GM23338 (cell line): ENCODE measurements around the gene FATE1. TPM values are rescaled to one million over a fixed set of nuclear protein-coding genes. Genes with fewer than 3 reads are reported as not detected.

ENCODE experiments used
- ATAC-seq: fragments of 200-7000 bp; cut with Tn5 transposase; 3 replicates; pipeline ENCODE4 v1.9.1; 2020
- DNase-seq: peaks from one replicate; pipeline ENCODE4 v3.0.0-alpha.2; 2015; ENCODE audit warnings: low spot score
- H2AFZ ChIP-seq: fragments of 200-600 bp; sonication (generic); 2 replicates; pipeline ENCODE4 v1.8.0; 2016; ENCODE audit warnings: antibody characterized with exemption, mild to moderate bottlenecking, moderate library complexity
- H3F3A ChIP-seq: fragments of 200-600 bp; sonication (generic); replicated peaks from 2 replicates; pipeline ENCODE4 v1.8.0; 2017; ENCODE audit warnings: antibody characterized with exemption, mixed run types, low read depth
- H3K27ac ChIP-seq: fragments of 200-600 bp; sonication (generic); 2 replicates; pipeline ENCODE4 v1.6.1; 2016; ENCODE audit warnings: low read depth
- H3K27me3 ChIP-seq: fragments of 200-600 bp; sonication (generic); 2 replicates; pipeline ENCODE4 v1.8.0; 2016; ENCODE audit warnings: mild to moderate bottlenecking, mixed run types, moderate library complexity; ENCODE audit not compliant: insufficient read depth
- H3K36me3 ChIP-seq: fragments of 200-600 bp; sonication (generic); 2 replicates; pipeline ENCODE4 v1.8.0; 2016; ENCODE audit warnings: mild to moderate bottlenecking; ENCODE audit not compliant: insufficient read depth
- H3K4me1 ChIP-seq: fragments of 200-600 bp; sonication (generic); 2 replicates; pipeline ENCODE4 v1.8.0; 2016; ENCODE audit warnings: mild to moderate bottlenecking, moderate library complexity; ENCODE audit not compliant: insufficient read depth
- H3K4me2 ChIP-seq: fragments of 200-600 bp; sonication (generic); 2 replicates; pipeline ENCODE4 v1.7.1; 2017; ENCODE audit warnings: mixed run types
- H3K4me3 ChIP-seq: fragments of 200-600 bp; sonication (generic); 2 replicates; pipeline ENCODE4 v1.6.1; 2016; ENCODE audit warnings: mixed run types
- H3K79me2 ChIP-seq: fragments of 200-600 bp; sonication (generic); replicated peaks from 2 replicates; pipeline ENCODE4 v1.8.0; 2017; ENCODE audit warnings: mild to moderate bottlenecking; ENCODE audit not compliant: insufficient read depth
- H3K9me2 ChIP-seq: fragments of 200-600 bp; sonication (generic); 2 replicates; pipeline ENCODE4 v1.8.0; 2017; ENCODE audit not compliant: insufficient read depth
- H4K20me1 ChIP-seq: fragments of 200-600 bp; sonication (generic); replicated peaks from 2 replicates; pipeline ENCODE4 v1.8.0; 2017; ENCODE audit warnings: mild to moderate bottlenecking; ENCODE audit not compliant: insufficient read depth
- H3K27ac Mint-ChIP-seq: 2 replicates; pipeline ENCODE4 v1.8.0; 2020; ENCODE audit warnings: inconsistent platforms, mild to moderate bottlenecking, moderate library complexity, mixed read lengths
- H3K27me3 Mint-ChIP-seq: 3 replicates; pipeline ENCODE4 v1.8.0; 2022; ENCODE audit warnings: low read depth, mild to moderate bottlenecking, moderate library complexity, mixed read lengths, inconsistent platforms; ENCODE audit not compliant: insufficient read depth, poor library complexity
- H3K36me3 Mint-ChIP-seq: 3 replicates; pipeline ENCODE4 v1.8.0; 2021; ENCODE audit warnings: low read depth, mild to moderate bottlenecking, inconsistent platforms, moderate library complexity, mixed read lengths
- H3K4me1 Mint-ChIP-seq: 3 replicates; pipeline ENCODE4 v1.8.0; 2020; ENCODE audit warnings: mild to moderate bottlenecking, inconsistent platforms, mixed read lengths
- H3K4me3 Mint-ChIP-seq: 3 replicates; pipeline ENCODE4 v1.8.0; 2021; ENCODE audit warnings: moderate library complexity, mild to moderate bottlenecking, inconsistent platforms, mixed read lengths
- H3K9me3 Mint-ChIP-seq: 3 replicates; pipeline ENCODE4 v1.8.0; 2020; ENCODE audit warnings: moderate library complexity, mild to moderate bottlenecking, inconsistent platforms, mixed read lengths
- CREB1 ChIP-seq: fragments of 250-450 bp; sonication (Bioruptor Pico); IDR thresholded peaks from 2 replicates; pipeline ENCODE4 v1.5.0; 2020; ENCODE audit warnings: low read depth, mild to moderate bottlenecking, moderate library complexity
- JUNB ChIP-seq: IDR thresholded peaks from one replicate; pipeline ENCODE4 v1.6.1; 2016; ENCODE audit warnings: antibody characterized with exemption; ENCODE audit not compliant: unreplicated experiment
- NANOG ChIP-seq: IDR thresholded peaks from 2 replicates; pipeline ENCODE4 v1.6.1; 2016; ENCODE audit warnings: antibody characterized with exemption, borderline replicate concordance
- STAT1 ChIP-seq: IDR thresholded peaks from one replicate; pipeline ENCODE4 v1.6.1; 2016; ENCODE audit warnings: antibody characterized with exemption; ENCODE audit not compliant: unreplicated experiment
- ZNF331 ChIP-seq: fragments of 250-450 bp; sonication (Bioruptor Pico); IDR thresholded peaks from 2 replicates; pipeline ENCODE4 v1.5.0; 2020; ENCODE audit warnings: low read depth, mild to moderate bottlenecking, moderate library complexity
- ZNF462 ChIP-seq: fragments of 250-450 bp; sonication (Bioruptor Pico); IDR thresholded peaks from 2 replicates; pipeline ENCODE4 v1.5.0; 2020; ENCODE audit warnings: mild to moderate bottlenecking, moderate library complexity
- polyA plus RNA-seq: library from polyadenylated mRNA; unstranded; fragments of >200 nt; fragmentation: Nextera tagmentation; extraction: Ambion mirVana; gene quantifications from 2 replicates; pipeline ENCODE4 v1.2.1, GENCODE V29; 2016
- total RNA-seq: library from RNA; depleted of rRNA; stranded (reverse); fragments of >200 nt; shearing (Covaris generic); gene quantifications from 2 replicates; pipeline ENCODE4 v1.2.3, GENCODE V29; 2014
- TF ChIP-seq, protein P1 (sequence below): IDR thresholded peaks from 2 replicates; pipeline ENCODE4 v1.6.1; 2016; ENCODE audit warnings: antibody characterized with exemption

FATE1 gene
- total and polyA plus RNA-seq, 2 experiments from 2014 or later: 0.31 TPM; not detected in 1

DNA sequence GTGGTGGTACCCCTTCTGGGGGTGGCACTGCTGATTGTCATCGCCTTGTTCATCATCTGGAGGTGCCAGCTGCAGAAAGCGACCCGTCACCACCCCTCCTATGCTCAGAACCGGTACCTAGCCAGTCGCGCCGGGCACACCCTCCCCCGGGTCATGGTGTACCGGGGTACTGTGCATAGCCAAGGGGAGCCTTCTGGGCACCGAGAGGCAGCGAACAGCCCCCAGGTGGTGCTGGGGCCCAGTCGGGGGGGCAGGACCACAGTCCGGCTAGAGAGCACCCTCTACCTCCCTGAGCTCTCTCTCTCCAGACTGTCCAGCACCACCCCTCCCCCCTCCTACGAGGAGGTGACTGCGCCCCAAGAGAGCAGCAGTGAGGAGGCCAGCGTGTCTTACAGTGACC lies 15.3 kb upstream of the FATE1 start:
- H3K36me3 ChIP-seq: no peaks in the 10 kb centered on the region
- no peak overlapping the region for H2AFZ ChIP-seq
- no peaks in the 10 kb centered on the region for H3K27me3 ChIP-seq
- H3K9me2 ChIP-seq: no peaks in the 10 kb centered on the region
- H3K4me3 Mint-ChIP-seq: no peak overlapping the region
- no peaks in the 10 kb centered on the region for H3K79me2 ChIP-seq
- TF ChIP-seq ZNF331 (CRISPR knock-in tag) (no peak), JUNB (no peak), ZNF462 (CRISPR knock-in tag) (no peak), STAT1 (no peak), NANOG (no peak), CREB1 (CRISPR knock-in tag) (no peak)
- TF ChIP-seq, protein P1, sequence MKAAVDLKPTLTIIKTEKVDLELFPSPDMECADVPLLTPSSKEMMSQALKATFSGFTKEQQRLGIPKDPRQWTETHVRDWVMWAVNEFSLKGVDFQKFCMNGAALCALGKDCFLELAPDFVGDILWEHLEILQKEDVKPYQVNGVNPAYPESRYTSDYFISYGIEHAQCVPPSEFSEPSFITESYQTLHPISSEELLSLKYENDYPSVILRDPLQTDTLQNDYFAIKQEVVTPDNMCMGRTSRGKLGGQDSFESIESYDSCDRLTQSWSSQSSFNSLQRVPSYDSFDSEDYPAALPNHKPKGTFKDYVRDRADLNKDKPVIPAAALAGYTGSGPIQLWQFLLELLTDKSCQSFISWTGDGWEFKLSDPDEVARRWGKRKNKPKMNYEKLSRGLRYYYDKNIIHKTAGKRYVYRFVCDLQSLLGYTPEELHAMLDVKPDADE: no peak
- H3K27ac Mint-ChIP-seq: no peak overlapping the region
- H3K27me3 Mint-ChIP-seq: peaks cover 5% of the 10 kb centered on the region
- ATAC-seq (no peak), DNase-seq (no peak)
- no peak overlapping the region for H3K27ac ChIP-seq
- no peak overlapping the region for H3K4me2 ChIP-seq
- H3F3A ChIP-seq: no peaks in the 10 kb centered on the region
- no peak overlapping the region for H3K4me3 ChIP-seq
- no peaks in the 10 kb centered on the region for H4K20me1 ChIP-seq
- H3K4me1 ChIP-seq: peaks cover 5% of the 10 kb centered on the region; the same call in 1 of the 2 replicates
- H3K36me3 Mint-ChIP-seq: no peaks in the 10 kb centered on the region
- peaks cover 6% of the 10 kb centered on the region; the same call in 2 of the 3 replicates for H3K4me1 Mint-ChIP-seq
- no peaks in the 10 kb centered on the region for H3K9me3 Mint-ChIP-seq
